ENCODE data around the gene P2RY4. TPM values are rescaled to one million over a fixed set of nuclear protein-coding genes. Genes with fewer than 3 reads are reported as not detected.
A peak's percentile ranks its signal among the peaks of the same experiment; 100 is the strongest.
"Not testable (repeated sequence)": the region's sequence is repeated elsewhere in the genome, so short reads cannot be mapped to it uniquely, and the experiment has no call there.

The P2RY4 gene
- total RNA-seq, 2 donors from 2014 or later: 0.20 to 0.35 TPM

- no peaks in the 10 kb centered on the region for H3K4me1 ChIP-seq
- H3K36me3 ChIP-seq: no peaks in the 10 kb centered on the region
- no peak for TF ChIP-seq CTCF (IDR thresholded peaks at IDR 0.05)
- H3K27me3 ChIP-seq: no peaks in the 10 kb centered on the region
- no peak overlapping the region for H3K27ac ChIP-seq
- intact Hi-C loops (cut with DNase I): no loop called here
- peak overlapping the region; percentile 51 for H3K4me3 ChIP-seq
- DNase-seq: no peak
- no peaks in the 10 kb centered on the region for H3K9me3 ChIP-seq
- H3K9ac ChIP-seq (ENCODE audit: low read depth in 2 of 2, low read length in 2 of 2): peak overlapping the region; percentile 59 to 60
Measured at GRCh38 chrX:70289168-70289792, 29.3 kb upstream of the P2RY4 start.

GRCh38 chrX:70281951-70282350 is 21.9 kb upstream of the P2RY4 start, which contains the start of gene RAB41:
TSS of gene RAB41 (plus strand) at chrX:70282172. CDS start at chrX:70282218, 46 bp downstream.
- no peaks in the 10 kb centered on the region for H3K4me1 ChIP-seq
- TF ChIP-seq CTCF (IDR thresholded peaks at IDR 0.05): no peak
- intact Hi-C loops (cut with DNase I): no loop called here
- no peak for DNase-seq
- no peak within 1 kb of the TSS for H3K27ac ChIP-seq
- H3K9me3 ChIP-seq: no peaks in the 10 kb centered on the region
- no peaks in the 10 kb centered on the region for H3K27me3 ChIP-seq
- no peak within 1 kb of the TSS for H3K9ac ChIP-seq (ENCODE audit: low read depth in 2 of 2, low read length in 2 of 2)
- no peaks in the 10 kb centered on the region for H3K36me3 ChIP-seq
- no peak within 1 kb of the TSS for H3K4me3 ChIP-seq

GRCh38 chrX:70280573-70280972 is 20.6 kb upstream of the P2RY4 start:
- no peak for TF ChIP-seq CTCF (IDR thresholded peaks at IDR 0.05)
- H3K9me3 ChIP-seq: no peaks in the 10 kb centered on the region
- intact Hi-C loops (cut with DNase I): no loop called here
- no peaks in the 10 kb centered on the region for H3K27me3 ChIP-seq
- no peak overlapping the region for H3K27ac ChIP-seq
- H3K4me1 ChIP-seq: no peaks in the 10 kb centered on the region
- H3K4me3 ChIP-seq: no peak overlapping the region
- no peak overlapping the region for H3K9ac ChIP-seq (ENCODE audit: low read depth in 2 of 2, low read length in 2 of 2)
- no peaks in the 10 kb centered on the region for H3K36me3 ChIP-seq
- DNase-seq: no peak

GRCh38 chrX:70279081-70279480 is 19.1 kb upstream of the P2RY4 start:
- no peak for TF ChIP-seq CTCF (IDR thresholded peaks at IDR 0.05)
- no peak overlapping the region for H3K27ac ChIP-seq
- H3K36me3 ChIP-seq: no peaks in the 10 kb centered on the region
- no peaks in the 10 kb centered on the region for H3K4me1 ChIP-seq
- H3K9me3 ChIP-seq: no peaks in the 10 kb centered on the region
- DNase-seq: no peak
- no peak overlapping the region for H3K9ac ChIP-seq (ENCODE audit: low read depth in 2 of 2, low read length in 2 of 2)
- no peak overlapping the region for H3K4me3 ChIP-seq
- no peaks in the 10 kb centered on the region for H3K27me3 ChIP-seq
- intact Hi-C loops (cut with DNase I): no loop called here

- H3K36me3 ChIP-seq; DNase-seq; intact Hi-C loops (cut with DNase I); H3K4me3 ChIP-seq; H3K27ac ChIP-seq; H3K27me3 ChIP-seq; H3K4me1 ChIP-seq; H3K9me3 ChIP-seq; H3K9ac ChIP-seq (ENCODE audit: low read depth in 2 of 2, low read length in 2 of 2): not testable (repeated sequence)
Measured at GRCh38 chrX:70274029-70274428, 14.0 kb upstream of the P2RY4 start.

- TF ChIP-seq CTCF (IDR thresholded peaks at IDR 0.05): no peak
- no peaks in the 10 kb centered on the region for H3K27me3 ChIP-seq
- H3K27ac ChIP-seq: no peak within 1 kb of the TSS
- H3K9me3 ChIP-seq: no peaks in the 10 kb centered on the region
- intact Hi-C loops (cut with DNase I): no loop called here
- H3K4me3 ChIP-seq: no peak within 1 kb of the TSS
- H3K9ac ChIP-seq (ENCODE audit: low read depth in 2 of 2, low read length in 2 of 2): no peak within 1 kb of the TSS
- no peak for DNase-seq
- H3K36me3 ChIP-seq: no peaks in the 10 kb centered on the region
- H3K4me1 ChIP-seq: no peaks in the 10 kb centered on the region
Measured at GRCh38 chrX:70268034-70268433, 8.0 kb upstream of the P2RY4 start, which contains the start of gene ARR3. TSS of gene ARR3 (plus strand) at chrX:70268334. CDS start at chrX:70269386, 1,052 bp downstream.
